HG03039 (cell line): ENCODE data around the gene BTBD6.
"Not testable (repeated sequence)": the region's sequence is repeated elsewhere in the genome, so short reads cannot be mapped to it uniquely, and the experiment has no call there.

Experiments used
- ATAC-seq: cut with Tn5 transposase; IDR thresholded peaks from one replicate; pipeline ENCODE4 v1.9.1; 2021; ENCODE audit warnings: mild to moderate bottlenecking, moderate library complexity; ENCODE audit not compliant: unreplicated experiment

The BTBD6 gene

DNA sequence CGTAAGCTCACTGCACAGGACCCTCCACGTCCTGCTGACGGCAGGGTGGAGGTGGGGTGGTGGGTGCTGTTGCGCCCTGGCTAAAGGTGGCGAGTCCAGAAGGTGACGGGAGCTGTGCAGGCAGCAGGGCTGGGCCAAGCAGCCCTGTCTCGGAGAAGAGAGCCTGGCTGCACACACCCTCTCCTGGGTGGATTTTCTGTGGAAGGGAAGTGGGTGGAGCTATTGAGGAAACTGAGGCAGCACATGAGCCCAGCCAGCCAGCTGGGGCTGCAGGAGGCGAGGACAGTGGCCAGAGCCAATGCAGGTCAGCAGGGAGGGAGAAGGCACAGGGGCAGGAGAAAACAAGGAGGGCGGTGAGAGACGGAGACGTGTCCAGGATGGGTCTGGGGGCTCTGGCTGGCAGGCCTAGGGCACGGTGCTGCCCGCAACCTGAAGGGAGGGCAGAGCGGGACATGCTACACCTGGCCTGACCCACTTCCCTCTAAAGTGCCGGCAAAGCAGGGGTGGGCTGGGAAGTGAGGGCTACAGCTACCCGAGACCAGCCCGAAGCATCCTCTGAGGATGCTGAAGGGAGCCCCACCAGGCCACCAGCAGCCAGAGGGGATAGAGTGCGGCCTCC, 20.5 kb downstream of the BTBD6 start:
- no peak for ATAC-seq

DNA sequence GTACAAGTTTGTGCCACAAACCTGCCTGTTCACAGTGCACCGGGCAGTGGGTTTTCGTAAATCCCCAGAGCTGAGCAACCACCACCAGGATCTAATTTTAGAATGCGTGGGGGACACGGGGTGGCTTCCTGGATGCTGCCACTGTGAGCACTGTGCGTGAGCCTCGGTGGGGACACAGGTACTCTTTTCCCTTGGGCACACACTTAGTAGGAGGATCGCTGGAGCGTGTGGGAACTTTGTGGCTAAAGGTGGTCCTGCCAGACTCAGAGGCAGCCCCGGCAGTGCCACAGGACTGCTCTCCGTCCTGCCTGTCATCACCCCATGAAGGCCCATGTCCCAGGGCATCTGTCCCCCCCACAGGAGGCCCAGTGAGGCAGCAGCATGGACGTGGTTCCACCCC, 21.1 kb downstream of the BTBD6 start:
- ATAC-seq = no peak

DNA sequence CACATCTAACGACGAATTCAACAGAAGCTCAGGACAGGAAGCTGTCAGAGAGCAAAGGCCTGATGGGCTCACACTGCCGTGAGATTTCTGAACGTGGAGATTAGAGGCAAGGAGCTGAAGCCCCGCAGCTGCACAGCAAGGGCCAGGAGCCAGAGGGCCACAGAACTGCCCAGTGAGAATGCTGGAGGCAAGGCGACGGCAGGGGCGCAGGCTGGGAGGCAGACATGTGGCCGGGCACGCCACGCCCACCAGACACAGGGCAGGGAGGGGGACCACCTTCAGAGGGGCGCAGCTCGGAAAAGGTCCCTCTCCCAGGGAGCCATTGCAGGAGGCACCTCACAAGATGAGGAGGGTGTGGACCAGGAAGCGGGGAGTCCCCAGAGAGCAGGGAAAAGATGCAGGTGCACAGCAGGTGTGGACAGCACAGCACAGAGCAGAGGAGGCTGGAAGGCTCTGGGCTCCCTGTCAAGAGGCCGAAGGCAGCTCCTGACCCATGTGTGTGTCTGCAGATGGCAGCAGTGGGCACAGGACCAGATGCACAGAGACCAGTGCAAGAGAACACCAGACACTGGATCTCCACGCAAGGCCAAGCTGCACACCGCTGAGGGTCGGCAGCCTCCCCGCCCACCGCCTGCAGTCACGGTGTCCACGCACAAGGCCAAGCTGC, 23.0 kb downstream of the BTBD6 start:
- ATAC-seq = no peak

DNA sequence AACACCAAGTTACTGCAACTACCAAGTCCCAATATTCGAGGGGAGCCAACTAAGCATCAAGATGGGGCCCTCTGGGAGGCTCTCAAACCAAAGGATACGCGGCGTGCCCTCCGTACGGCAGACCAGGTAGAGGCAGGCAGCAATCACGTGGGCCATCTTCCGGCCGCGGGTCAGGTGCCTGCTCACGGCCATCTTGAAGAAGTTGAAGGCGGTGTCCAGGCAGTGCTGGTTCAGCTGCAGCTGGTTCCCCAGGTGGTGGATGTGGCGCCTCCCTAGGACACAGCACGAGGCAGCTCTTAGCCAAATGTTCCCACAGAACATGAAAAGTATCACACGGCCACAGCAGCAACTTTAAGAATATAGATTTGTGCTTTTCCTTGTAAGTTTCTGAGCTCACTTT, 24.3 kb downstream of the BTBD6 start:
- ATAC-seq = no peak

DNA sequence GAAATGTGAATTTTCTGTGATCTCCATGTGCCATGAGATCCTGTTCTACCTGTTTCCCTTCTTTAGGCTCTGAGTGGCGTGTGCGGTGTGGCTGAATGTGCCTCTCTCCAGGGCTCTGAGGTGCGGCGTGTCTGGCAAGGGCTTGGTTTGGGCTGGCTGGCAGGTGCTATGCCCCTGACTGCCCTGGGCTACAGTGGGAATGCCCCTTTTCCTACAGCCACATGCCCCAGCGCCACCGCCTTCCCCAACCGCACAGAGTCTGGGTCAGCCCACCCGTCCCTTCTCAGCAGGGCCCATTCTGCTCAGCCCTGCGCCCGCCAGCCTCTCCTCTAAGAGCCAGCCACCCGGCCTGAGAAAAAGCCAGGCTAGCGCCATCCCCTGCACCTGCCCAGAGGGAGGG, 24.7 kb downstream of the BTBD6 start:
- ATAC-seq = no peak

DNA sequence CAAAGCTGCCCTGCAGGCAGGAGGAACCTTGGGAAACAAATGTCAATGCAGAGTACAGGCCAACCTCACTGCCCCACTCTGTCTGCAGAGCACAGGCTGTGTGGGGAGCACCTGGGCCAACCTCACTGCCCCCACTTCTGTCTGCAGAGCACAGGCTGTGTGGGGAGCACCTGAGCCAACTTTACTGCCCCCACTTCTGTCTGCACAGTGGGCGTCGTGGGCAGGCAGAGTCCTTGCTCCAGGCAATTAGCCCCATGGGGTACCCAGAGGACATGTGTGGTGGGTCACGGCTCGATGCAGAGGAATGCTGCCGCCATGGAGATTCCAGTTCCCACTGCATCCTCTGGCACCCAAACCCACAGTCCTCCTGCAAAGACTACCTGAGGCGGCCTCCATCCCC, 26.3 kb downstream of the BTBD6 start:
- ATAC-seq = no peak

DNA sequence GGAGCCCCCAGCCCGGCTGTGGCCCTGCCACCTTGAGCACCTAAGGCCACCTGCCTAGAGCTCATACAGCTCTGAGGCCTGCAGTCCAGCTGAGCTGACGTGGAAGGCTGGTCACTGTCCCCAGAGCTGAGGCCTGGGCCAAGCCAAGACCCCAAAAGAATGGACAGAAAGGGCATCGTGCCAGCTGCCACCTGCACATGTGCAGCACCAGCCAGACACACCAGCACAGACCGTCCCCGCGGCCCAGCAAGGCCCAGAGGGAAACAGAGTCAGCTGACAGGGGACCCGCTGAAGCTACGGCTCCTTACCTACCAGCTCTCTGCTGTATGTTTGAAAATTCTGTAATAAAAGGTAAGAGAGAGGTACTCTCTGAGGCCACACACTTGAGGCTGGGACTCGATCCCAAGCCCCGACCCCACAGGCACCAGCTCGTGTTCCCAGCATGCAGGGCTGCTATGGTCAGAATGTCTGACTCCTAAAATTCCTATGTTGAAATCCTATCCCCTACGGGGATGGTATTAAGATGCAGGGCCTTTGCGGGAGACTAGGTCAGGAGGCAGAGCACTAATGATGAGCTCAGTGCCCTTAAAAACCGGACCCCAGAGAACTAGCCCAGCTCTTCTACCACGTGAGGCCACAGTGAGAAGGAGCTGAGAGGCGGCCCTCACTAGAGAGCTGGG, 27.1 kb downstream of the BTBD6 start:
- no peak for ATAC-seq

DNA sequence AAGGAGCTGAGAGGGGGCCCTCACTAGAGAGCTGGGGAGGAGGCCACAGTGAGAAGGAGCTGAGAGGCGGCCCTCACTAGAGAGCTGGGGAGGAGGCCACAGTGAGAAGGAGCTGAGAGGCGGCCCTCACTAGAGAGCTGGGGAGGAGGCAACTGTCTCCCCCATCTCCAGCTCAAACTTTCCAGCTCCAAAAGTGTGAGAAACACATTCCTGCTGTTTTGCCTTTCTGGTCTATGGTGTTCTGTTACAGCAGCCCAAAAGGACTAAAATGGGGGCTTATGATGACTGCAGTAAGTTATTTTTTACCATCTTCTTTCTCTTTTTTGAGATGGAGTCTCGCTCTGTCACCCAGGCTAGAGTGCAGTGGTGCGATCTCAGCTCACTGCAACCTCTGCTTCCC, 29.1 kb downstream of the BTBD6 start:
- ATAC-seq = not testable (repeated sequence)

DNA sequence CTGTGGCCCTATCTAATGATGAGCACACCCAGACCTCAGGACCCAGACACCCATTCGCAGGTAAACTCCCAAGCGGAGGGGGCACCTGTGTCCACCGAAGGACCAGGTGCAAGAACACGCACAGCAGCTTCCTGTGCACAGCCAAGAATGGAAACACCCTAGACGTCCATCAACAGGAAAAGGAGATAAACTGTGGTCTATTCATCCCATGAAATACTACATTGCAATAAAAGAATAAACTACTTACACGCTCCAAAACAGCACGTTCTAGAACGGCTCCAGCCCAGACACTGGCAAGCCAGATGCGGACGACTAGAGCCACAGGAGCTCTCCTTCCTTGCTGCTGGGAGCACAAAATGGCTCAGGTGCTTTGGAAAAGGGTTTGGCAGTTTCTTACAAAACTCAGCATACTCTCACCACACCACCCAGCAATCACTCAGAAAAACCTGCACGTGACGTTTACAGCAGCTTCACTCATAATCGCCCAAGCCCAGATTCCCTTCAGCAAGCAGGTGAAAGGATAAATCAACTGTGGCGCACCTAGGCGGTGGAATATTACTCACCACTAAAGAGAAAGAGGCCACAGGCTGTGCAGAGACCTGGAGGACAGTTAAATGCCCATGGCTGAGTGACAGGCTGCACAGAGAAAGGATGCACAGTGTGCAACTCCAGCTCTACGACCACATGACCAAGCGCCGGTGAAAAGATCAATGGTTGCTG, 31.5 kb downstream of the BTBD6 start:
- no peak for ATAC-seq

DNA sequence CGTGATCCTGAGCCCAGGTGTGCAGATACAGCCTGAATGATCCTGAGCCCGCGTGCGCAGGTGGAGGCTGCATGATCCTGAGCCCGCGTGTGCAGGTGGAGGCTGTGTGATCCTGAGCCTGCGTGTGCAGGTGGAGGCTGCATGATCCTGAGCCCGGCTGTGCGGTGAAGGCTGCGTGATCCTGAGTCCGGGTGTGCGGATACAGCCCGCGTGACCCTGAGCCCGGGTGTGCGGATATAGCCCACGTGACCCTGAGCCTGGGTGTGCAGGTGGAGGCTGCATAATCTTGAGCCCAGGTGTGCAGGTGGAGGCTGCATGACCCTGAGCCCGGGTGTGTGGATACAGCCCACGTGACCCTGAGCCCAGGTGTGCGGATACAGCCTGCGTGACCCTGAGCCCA, 32.2 kb downstream of the BTBD6 start:
- no peak for ATAC-seq

DNA sequence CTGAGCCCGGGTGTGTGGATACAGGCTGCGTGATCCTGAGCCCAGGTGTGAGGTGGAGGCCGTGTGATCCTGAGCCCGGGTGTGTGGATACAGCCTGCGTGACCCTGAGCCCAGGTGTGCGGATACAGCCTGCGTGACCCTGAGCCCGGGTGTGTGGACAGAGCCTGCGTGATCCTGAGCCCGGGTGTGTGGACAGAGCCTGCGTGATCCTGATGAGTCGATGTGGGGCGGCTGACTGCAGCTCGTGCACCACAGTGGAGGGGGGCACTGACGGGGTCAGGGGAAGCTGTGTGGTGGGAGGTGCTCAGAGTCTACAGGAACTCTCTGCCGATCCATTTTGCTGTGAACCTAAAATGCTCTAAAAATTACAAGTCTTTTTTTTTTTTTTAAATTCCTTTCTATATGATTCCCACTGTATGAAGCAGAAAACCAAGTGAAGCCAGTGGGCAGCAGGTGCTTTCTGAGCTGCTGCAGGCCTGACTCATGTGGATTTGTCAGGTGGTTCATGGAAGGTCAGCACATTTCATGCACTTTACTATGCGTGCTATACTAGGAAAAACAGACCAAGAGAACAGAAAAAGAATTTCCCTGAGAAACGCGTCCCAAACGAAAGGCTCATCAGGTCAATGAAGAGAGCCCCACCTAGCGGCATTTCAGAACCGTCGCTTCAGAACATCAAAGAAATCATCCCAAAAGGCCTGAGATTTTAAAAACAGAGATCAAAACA, 33.2 kb downstream of the BTBD6 start:
- ATAC-seq = no peak

DNA sequence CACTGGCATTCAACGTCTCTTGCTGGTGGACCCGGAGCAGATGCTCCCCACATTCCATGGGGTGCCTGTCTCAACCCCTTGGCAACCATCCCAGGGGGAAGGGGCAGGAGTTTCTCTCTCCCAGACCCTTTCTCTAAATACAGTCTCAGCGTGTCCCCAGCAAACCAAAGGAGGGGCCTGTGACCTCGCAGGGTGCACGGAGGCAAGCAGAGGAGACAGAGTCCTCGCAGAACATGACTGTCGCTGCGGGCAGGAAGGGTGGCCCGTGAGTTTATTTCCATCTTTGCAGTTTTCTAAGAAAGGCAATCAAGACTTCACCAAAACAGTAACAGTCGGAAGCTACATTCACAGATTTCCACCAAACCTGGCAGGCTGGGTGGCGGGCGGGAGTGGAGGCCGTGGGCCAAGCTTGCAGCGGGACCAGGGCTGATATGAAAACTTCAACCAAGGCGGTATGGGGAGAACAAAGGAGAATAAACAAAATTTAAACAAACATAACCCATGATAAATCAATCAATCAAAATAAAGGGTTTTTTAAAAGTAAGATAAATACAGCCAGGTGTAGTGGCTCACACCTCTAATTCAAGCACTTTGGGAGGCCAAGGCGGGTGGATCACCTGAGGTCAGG, 33.9 kb downstream of the BTBD6 start:
- no peak for ATAC-seq

DNA sequence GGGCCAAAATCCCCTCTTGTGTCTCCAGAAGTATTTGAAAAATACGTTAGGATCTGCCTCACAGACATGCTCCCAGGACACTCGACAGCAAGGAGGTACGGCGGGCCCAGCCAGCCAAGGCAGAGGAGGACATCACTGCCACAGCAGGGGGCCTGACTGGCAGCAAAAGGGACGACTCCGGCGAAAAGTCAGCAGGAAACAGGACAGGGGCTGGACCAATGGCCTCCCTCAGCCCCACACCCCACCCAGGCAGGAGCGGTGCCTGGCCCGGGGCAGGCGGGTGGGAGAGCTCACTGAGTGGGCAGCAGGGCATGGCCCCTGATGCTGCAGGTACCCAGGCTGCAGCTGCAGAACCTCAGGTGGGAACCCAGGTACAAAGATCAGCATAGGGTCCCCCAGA, 34.7 kb downstream of the BTBD6 start:
- no peak for ATAC-seq

DNA sequence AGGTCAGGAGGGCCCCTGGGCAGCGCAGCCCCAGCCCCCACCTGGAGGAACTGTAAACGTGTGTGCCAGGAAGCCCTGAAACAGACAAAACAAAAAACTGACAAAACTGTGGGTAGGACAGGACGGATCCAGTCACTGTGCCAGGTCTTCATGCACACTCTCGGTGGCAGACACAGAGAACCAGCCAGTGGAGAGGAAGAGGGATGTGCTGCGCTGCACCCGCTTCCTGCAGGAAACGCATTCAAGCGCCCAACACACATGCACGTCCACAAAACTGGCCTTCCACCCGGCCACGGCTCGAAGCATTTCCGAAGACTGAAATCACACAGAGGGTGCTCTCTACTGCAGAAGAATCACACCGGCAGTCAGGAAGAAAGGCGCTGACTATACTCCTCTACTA, 35.6 kb downstream of the BTBD6 start:
- no peak for ATAC-seq

DNA sequence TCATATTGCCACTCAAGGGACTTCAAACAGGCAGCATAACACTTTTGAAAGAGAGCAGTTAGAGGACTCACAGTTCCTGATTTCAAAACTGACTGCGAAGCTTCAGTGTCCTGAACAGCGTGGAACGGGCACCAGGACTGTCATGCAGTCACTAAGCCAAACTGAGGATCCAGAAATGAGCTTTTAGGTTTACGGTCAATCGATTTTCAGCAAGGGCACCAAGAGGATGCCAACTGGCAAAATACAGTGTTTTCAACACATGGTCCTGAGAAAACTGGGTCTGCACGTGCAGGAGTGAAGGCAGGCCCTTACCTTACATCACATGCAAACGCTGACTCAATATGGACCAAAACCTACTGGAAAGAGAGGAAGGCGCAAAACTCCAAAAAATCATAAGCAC, 36.8 kb downstream of the BTBD6 start:
- ATAC-seq = no peak

DNA sequence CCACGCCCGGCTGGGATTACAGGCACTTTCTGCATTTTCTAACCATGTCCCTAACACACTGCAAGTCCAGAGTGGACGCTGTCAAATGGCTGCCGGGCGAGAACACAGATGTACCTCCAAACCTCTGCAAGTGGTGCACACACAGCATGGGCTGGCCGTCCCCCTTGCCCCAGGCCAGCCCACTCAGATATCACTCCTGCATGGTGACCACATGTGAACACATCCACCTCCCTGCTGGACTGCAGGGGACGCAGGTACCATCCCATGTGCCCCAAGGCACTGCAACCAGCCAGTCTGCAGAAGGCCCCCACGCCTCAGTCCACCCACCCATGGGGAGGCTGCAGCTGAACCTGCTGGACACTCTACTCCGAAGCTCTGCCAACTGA, 38.4 kb downstream of the BTBD6 start:
- no peak for ATAC-seq

DNA sequence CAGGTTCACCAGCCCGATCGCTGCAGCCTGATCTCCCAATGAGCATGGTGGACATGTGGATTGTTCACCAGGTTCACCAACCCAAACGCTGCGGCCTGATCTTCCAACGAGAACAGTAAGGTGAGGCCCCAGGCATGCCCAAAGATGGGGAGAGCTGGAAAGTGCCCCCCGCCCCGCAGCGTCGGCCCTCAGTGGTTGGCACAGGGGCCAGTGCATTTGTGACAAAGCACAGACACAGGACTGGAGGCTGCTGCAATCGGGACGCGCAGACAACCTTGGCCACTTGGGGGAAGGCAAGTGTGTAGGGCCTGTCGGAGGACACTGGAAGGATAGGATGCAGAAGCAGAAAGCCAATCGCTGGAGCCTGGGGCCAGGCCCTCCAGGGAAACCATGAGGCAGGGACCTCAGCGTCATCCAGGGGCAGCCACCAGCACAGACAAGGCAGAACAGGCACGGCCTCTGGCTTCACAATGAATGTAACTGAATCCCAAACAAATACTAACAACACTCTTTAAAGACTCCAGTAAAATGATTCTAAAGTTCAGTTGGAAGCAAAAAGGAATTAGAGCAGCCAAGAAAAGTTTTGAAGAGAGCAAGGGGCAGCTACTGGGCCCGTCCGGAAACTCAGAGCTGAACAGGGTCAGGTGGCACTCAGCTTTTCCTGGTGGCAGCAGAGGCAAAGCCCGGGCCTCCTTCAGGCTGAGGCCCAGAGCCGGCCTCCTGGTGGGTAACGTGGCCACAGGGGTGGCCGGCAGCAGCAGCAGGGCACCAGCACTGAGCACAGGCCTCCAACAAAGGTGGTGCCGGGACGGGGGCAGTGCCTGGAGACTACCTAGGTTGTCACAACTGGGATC, 39.1 kb downstream of the BTBD6 start:
- no peak for ATAC-seq

DNA sequence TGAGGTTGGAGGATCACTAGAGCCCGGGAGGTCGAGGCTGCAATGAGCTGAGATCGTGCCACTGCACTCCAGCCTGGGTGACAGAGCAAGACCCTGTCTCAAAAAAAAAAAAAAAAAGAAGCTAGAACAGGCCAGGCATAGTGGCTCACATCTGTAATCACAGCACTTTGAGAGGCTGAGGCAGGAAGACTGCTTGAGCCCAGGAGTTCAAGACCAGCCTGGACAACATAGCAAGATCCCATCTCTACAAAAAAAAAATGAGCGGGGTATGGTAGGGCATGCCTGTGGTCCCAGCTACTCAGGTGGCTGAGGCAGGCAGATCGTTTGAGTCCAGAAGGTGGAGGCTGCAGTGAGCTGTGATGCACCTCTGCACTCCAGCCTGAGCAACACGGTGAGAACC, 40.6 kb downstream of the BTBD6 start:
- not testable (repeated sequence) for ATAC-seq

DNA sequence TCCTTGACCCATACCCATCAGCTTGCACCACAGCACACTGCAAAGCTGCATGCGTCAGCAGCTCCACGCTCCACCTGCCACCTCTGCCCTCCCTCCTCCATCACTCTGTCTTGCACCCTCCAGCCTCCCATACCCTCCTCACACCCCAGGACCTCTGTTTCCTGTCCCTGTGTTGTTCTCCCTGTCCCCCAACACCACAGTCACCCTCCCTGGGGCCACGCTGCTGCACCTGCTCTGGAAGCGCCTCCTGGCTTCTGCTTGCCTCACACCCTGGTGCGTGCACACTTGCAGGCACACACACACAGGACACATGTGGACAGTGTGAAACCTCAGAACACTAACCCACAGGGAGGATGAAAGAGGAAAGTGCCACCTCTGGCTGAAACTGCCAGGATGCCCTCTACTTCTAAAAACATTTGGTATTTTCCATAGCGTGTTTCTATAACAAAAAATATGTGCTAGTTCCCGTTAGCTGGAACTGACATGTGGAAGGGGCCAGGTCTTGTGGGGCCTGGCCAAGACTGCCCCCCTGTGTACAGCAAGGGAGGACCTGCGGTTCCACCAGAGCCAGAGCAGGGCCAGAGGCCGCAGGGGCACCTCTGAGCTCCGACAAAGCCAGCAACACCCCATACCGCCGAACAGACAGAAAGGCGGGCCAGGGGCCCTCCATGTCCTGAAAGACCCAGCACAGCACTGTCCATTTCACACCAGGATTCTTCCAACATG, 42.5 kb downstream of the BTBD6 start:
- ATAC-seq = no peak
